ENCODE results near the gene AMPD2. TPM values are rescaled to one million over a fixed set of nuclear protein-coding genes. Genes with fewer than 3 reads are reported as not detected.
"Not testable (repeated sequence)": the region's sequence is repeated elsewhere in the genome, so short reads cannot be mapped to it uniquely, and the experiment has no call there.

The AMPD2 gene
- total RNA-seq, 1 donor from 2014 or later = 110 TPM

DNA sequence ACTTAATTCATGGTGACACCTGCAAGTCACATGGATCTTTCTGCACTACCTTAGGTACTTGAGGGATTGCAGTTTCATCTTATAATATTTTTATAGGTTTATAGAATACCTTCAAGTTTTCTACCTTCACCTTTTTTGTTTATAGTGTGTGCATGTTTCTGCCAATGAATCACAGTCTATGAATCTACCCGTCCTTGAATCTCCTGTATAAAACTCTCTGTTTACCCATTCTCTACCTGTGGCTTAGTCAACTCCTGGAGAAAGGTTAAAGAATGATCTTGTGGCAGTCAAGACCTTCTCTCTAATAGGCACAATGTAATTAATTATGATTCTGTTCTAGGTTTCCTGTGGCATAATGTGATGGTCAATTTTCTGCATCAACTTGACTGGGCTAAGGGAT, 45.0 kb downstream of the AMPD2 start:
- no peak for DNase-seq (ENCODE audit: low read depth)
- no peak for TF ChIP-seq CTCF (conservative IDR thresholded peaks at IDR 0.05; ENCODE audit: low read depth, low read length)
- H3K4me3 ChIP-seq (ENCODE audit: low read depth, low read length) = no peak overlapping the region

DNA sequence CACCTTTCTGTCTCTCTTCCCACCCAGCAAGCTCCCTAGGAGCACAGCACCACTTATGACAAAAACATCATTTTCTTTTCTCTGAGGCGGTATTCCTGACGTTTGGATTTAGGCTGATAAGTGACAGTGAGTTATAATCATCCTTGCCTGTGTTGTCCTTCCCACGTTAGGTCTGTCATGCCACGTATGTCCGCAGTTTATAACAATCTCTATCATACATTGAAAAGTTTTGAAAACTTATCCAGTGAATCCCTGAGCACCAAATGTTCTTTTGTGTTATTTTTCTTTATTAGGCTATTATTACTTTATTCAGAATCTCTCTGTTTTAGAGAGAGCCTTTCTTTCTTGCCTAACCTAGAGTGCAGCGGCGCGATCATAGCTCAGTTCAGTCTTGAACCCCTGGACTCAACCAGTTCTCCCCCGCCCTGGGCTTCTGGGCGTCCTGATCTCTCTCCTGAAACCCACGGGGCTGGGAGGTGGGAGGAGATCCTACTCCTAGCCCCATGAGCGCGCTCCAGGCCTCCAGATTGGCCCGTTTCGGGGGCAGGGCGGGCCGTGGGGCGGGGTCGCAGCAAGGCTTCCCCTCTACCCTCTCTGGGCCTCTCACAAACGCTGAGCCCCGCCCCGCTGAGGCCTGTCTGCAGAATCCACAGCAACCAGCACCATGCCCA, 48.0 kb downstream of the AMPD2 start, which contains the start of gene GSTM2:
GSTM2 (plus strand) TSS at position 606 of the 671 bp plus-strand sequence; CDS start at position 665, 59 bp downstream.
- peak within 1 kb of the TSS; percentile 45 for H3K4me3 ChIP-seq (ENCODE audit: low read depth, low read length)
- no peak for DNase-seq (ENCODE audit: low read depth)
- no peak for TF ChIP-seq CTCF (conservative IDR thresholded peaks at IDR 0.05; ENCODE audit: low read depth, low read length)

DNA sequence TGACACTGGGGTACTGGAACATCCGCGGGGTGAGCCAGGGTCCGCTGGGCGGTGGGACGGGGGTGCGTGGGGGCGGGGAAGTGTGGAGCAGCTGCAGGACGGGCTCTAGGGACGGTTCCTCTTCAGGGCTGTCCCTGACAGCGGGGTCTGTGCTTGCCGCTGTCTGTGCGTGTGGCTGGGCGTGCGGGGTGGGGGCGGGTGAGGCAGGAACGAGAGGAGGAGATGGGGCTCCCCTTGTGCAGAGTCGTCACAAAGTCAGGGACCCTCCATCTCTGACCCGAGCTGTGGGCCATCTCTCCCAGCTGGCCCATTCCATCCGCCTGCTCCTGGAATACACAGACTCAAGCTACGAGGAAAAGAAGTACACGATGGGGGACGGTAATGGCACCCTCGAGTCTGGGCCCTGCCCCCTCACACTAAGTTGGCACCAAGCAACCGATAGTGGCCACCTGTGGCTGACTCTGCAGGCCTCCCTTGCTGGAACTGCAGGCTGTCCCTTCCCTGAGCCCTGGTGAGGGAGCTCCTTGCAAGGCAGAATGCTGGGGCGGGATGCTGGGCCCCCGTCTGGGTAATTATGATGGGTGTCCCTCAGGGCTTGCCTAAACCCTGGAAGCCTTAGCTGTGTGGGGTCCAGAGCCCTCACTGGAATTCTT, 48.6 kb downstream of the AMPD2 start:
- no peak for TF ChIP-seq CTCF (conservative IDR thresholded peaks at IDR 0.05; ENCODE audit: low read depth, low read length)
- peak overlapping the region; percentile 45 for H3K4me3 ChIP-seq (ENCODE audit: low read depth, low read length)
- DNase-seq (ENCODE audit: low read depth) = no peak

- TF ChIP-seq CTCF (conservative IDR thresholded peaks at IDR 0.05; ENCODE audit: low read depth, low read length) = no peak
- no peak overlapping the region for H3K4me3 ChIP-seq (ENCODE audit: low read depth, low read length)
- no peak for DNase-seq (ENCODE audit: low read depth)
Observed at GRCh38 chr1:109669246-109669948, 49.8 kb downstream of the AMPD2 start.

GRCh38 chr1:109669949-109670302, 50.3 kb downstream of the AMPD2 start:
- not testable (repeated sequence) for H3K4me3 ChIP-seq (ENCODE audit: low read depth, low read length); DNase-seq (ENCODE audit: low read depth)

DNA sequence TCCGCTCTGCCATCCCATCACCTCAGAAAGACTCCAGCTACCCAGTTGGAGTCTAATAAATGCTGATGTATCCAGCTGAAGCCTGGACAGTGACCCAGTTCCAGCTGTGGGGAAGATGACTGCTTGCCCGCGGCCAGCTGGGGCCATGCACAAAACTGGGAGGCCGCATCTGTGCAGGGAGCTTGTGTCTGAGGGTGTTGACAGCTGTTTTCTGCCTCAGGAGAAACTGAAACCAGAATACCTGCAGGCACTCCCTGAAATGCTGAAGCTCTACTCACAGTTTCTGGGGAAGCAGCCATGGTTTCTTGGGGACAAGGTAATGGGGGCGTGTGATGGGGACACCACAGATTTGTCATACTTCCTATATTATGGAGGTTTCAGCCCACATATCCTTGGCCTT, 51.4 kb downstream of the AMPD2 start:
- no peak for DNase-seq (ENCODE audit: low read depth)
- TF ChIP-seq CTCF (conservative IDR thresholded peaks at IDR 0.05; ENCODE audit: low read depth, low read length) = no peak
- H3K4me3 ChIP-seq (ENCODE audit: low read depth, low read length) = no peak overlapping the region

GRCh38 chr1:109673861-109674260, 54.2 kb downstream of the AMPD2 start:
- not testable (repeated sequence) for DNase-seq (ENCODE audit: low read depth); H3K4me3 ChIP-seq (ENCODE audit: low read depth, low read length)

- H3K4me3 ChIP-seq (ENCODE audit: low read depth, low read length); DNase-seq (ENCODE audit: low read depth): not testable (repeated sequence)
Observed at GRCh38 chr1:109676683-109677381, 57.2 kb downstream of the AMPD2 start.

Measured in epithelial cell of proximal tubule (primary cell).